Measurements from ENCODE around the gene SLC17A2.

The SLC17A2 gene, protein sequence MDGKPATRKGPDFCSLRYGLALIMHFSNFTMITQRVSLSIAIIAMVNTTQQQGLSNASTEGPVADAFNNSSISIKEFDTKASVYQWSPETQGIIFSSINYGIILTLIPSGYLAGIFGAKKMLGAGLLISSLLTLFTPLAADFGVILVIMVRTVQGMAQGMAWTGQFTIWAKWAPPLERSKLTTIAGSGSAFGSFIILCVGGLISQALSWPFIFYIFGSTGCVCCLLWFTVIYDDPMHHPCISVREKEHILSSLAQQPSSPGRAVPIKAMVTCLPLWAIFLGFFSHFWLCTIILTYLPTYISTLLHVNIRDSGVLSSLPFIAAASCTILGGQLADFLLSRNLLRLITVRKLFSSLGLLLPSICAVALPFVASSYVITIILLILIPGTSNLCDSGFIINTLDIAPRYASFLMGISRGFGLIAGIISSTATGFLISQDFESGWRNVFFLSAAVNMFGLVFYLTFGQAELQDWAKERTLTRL

GRCh38 chr6:25930532-25931410 is at the start of gene SLC17A2:
TSS of gene SLC17A2 (minus strand) at chr6:25930691. CDS start at chr6:25925796, 4,895 bp downstream.
- no peak for DNase-seq

- DNase-seq, result no peak
These were observed 45.6 kb upstream of the SLC17A2 start for GRCh38 chr6:25975923-25976560.

DNA sequence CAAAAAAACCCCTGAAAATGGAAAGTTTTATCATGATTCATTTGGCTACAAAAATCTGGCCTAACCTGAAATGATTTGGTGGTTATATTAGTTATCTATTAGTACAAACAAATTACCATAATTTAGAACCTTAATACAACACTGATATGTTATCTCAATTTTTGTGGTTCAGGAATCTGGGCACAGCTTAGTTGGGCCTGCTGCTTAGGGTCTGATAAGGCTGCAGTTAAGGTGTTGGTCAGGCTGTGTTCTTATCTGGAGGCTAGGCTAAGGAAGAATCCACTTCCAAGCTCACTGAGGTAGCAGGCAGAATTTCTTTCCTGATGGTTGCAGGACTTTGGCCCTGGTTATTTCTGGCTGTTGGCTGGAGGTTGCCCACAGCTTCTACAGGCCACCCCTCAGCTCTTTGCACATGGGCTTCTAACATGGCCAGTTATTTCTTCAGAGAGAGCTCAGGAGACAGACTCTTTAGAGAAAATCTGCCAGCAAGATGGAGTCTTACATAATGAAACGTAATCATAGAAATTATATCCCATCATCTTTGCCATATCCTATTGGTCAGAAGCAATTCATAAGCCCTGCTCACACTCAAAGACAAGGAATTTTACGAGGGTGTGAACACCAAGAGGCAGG is 43.5 kb upstream of the SLC17A2 start:
- no peak for DNase-seq

DNA sequence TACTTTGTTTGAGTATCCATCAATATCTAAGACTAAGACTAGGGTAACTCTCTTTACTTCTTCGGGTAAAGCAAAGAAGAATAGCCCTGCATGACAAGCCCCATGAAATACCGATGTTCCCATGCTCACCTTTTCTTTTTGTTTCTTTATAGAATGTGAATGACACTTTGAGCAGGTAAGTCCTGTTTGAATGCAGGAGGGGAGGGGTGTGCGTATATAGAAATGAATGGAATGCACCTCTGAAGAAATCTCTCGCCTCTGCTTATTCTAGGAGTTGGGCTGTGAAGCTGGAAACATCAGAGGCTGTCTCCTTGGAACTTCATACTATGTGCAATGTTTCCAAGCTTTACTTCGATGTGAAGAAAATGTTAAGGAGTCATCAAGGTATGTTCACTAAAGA is 42.4 kb upstream of the SLC17A2 start:
- no peak for DNase-seq

- DNase-seq, result no peak
These were observed 41.6 kb upstream of the SLC17A2 start for GRCh38 chr6:25972128-25972527.

GRCh38 chr6:25971187-25971821 is 40.8 kb upstream of the SLC17A2 start:
- no peak for DNase-seq

- no peak for DNase-seq
These were observed 38.3 kb upstream of the SLC17A2 start for GRCh38 chr6:25968769-25969168.

DNA sequence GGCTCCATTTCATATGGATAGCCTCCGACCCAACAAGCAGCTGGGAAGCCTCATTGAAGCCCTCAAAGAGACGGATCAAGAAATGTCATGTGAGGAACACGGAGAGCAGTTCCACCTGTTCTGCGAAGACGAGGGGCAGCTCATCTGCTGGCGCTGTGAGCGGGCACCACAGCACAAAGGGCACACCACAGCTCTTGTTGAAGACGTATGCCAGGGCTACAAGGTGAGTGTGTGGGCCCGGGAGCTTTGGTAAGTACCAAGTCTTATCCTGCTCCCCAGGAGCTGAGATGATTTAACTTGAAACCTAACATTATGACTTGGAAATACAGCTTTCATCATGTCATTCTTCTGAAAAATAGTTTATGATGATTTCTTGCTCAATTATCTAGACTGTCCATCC is 36.2 kb upstream of the SLC17A2 start:
- DNase-seq, result no peak

GRCh38 chr6:25965058-25965457 is 34.6 kb upstream of the SLC17A2 start:
- DNase-seq, result no peak

DNA sequence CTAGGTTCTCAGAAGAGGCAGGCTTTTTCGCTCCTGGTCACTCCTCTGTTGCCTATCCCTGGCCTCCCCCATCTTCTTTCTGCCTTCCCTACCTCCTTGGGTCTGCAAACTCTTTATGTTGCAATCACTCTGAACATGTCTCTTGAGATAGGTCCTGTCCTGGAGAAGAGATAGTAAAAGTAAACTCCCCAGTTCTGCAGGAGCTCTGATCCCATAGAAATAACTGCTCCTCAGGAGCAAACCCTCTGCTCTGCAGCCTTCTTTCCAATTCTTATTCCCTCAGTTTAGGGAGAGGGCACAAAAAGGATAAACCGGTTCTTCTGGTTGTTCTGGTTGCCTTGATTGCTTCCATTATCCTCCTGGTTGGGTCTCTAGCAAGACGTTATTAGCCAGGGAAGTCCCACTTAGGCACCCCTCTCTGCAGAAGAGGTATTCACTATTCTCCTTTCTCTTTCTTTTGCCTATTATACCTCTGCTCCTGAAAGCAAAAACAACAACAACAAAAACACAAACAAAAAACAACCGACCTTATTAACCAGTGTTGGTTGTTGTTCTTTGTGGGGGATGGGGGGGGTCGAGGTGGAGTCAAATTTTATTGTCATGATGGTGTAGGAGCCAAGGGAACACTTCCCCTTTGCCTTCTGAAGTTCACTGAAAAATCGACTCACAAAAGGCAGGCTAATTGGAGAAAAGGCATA is 33.1 kb upstream of the SLC17A2 start:
- no peak for DNase-seq

GRCh38 chr6:25962149-25963127 is 31.9 kb upstream of the SLC17A2 start, which contains the start of gene TRIM38:
TSS of gene TRIM38 (plus strand) at chr6:25962802. CDS start at chr6:25966523, 3,721 bp downstream.
- DNase-seq, result no peak

DNA sequence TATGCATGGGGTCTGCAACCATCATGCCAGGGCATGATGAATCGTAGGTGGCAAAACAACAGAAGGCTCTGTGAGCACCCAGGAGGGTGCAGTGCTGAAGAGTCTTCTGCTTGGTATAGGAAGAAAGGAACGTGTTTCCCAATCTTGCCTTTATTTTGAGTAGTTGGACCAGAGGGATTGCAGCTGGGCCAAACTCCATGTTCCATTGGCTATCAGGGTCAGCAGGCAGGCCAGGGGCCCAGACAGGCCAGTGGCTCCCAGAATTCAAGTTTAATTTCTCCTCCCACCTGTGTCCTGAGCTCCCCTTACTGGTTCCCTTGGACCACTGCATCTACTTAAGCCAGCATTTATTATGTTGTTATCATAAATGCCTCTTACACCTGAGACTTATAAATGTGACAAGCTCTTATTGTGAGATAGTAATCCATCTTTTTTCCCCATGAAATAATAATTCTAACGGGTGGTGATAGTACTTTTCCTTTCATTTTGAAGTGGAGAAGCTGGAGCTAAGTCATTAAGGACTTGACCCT is 31.2 kb upstream of the SLC17A2 start:
- no peak for DNase-seq

GRCh38 chr6:25960734-25961133 is 30.2 kb upstream of the SLC17A2 start:
- no peak for DNase-seq

DNA sequence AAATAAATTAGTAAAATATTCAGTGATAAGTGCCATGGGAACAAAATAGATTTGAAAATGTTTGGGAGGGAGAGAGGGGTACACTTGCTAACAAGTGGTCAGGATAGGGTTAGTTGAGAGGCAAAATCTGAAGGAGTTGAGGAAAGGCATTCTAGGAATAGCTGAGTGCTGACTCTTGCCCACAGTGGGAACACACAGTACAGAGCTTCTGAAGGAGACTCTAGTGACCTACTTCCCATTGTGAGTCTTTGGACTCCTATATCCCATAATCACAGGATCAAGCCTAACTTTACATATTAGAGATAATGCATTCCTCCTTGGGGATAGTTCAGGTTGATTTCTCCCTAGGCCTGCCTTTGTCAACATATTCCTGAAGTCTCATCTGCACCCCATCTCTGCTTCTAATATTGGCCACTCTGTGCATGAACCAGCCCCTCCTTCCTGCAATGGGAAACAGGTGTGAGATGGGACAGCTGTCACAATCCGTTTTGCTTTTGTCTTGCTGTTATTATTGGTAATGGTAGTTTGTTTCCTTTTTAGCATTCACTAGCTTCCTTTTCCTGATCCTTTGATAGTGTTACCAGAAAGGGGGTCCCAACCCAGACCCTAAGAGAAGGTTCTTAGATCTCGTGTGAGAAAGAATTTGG is 29.5 kb upstream of the SLC17A2 start:
- no peak for DNase-seq

DNA sequence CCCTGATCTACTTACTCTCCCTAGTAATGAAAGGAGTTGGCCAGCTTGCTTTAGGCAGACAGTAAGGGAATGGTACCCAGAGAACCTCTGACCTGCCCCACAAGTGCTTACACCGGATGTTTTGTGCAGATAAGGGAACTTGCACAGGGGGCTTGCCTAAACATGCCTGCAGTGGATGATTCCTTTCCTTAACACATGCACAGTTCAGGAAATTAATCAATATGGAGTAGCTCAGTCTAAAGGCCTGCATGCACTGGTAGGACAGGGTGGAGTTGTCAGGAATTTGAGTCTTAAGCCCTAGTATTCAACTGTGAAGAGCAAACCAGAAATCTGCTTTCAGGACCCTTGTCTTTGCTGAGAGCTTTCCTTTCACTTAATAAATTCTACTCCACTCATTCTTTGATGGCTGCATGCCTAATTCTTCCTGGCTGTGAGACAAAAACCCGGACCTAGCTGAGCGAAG is 28.2 kb upstream of the SLC17A2 start:
- no peak for DNase-seq

DNA sequence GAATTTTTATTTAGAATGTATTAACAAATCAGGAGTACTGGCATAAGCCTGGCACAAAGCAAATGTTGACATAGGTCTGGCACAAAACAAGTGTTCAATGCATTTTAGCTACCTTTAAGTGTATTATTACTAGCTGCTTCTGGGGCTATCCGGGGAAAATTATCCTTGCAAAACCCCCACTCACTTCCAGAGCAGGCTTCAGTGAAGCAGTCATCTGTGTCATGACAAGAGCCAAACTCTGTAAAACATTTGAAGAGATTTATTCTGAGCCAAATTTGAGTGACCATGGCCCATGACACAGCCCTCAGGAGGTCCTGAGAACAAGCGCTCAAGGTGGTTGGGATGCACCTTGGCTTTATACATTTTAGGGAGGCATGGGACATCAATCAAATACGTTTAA is 25.7 kb upstream of the SLC17A2 start:
- DNase-seq, result no peak

DNA sequence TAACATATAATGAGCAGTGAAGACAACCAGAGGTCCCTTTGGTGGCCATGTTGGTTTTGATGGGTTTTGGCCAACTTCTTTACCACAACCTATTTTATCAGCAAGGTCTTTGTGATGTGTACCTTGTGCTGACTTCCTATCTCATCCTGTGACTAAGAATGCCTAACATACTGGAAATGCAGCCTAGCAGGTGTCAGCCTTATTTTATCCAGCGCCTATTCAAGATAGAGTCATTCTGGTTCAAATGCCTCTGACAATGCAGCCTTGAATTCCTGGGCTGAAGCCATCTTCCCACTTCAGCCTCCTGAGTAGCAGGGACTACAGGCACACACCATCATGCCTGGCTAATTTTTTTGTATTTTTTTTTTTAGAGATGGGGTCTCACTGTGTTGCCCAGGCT is 24.3 kb upstream of the SLC17A2 start:
- no peak for DNase-seq

- no peak for DNase-seq
These were observed 23.2 kb upstream of the SLC17A2 start for GRCh38 chr6:25953733-25954132.

- no peak for DNase-seq
These were observed 22.0 kb upstream of the SLC17A2 start for GRCh38 chr6:25952535-25952934.

Data from NCI-H1092 treated with DMSO at 0.1 percent for 48 hours (cell line).